HEK293 (cell line): Measurements from ENCODE around the gene AKAP6.

ENCODE experiments used
- ELK4 ChIP-seq: IDR thresholded peaks from 2 replicates; pipeline ENCODE4 v1.6.1; 2011; ENCODE audit warnings: mild to moderate bottlenecking, low read depth, low read length, borderline replicate concordance
- INSM2 ChIP-seq: fragments of 450-650 bp; formaldehyde crosslinking; IDR thresholded peaks from 2 replicates; pipeline ENCODE4 v1.5.1; 2016; ENCODE audit warnings: missing biosample characterization, missing genetic modification characterization
- TCF7L2 ChIP-seq: IDR thresholded peaks from 2 replicates; pipeline ENCODE4 v1.6.1; 2011; ENCODE audit warnings: low read depth, mild to moderate bottlenecking, inconsistent platforms, low read length, moderate library complexity, borderline replicate concordance
- YY2 ChIP-seq: fragments of 450-650 bp; formaldehyde crosslinking; IDR thresholded peaks from 2 replicates; pipeline ENCODE4 v1.5.1; 2016; ENCODE audit warnings: missing biosample characterization, missing genetic modification characterization
- ZBTB44 ChIP-seq: fragments of 450-650 bp; IDR thresholded peaks from 2 replicates; pipeline ENCODE4 v1.5.1; 2018; ENCODE audit warnings: missing biosample characterization, mild to moderate bottlenecking, missing genetic modification characterization
- ZBTB48 ChIP-seq: fragments of 450-650 bp; formaldehyde crosslinking; IDR thresholded peaks from 2 replicates; pipeline ENCODE4 v1.5.1; 2016; ENCODE audit warnings: missing biosample characterization, missing genetic modification characterization
- ZNF132 ChIP-seq: fragments of 450-650 bp; formaldehyde crosslinking; IDR thresholded peaks from 2 replicates; pipeline ENCODE4 v1.5.1; 2017; ENCODE audit warnings: missing biosample characterization, missing genetic modification characterization, borderline replicate concordance
- ZNF184 ChIP-seq: fragments of 450-650 bp; IDR thresholded peaks from 2 replicates; pipeline ENCODE4 v1.5.1; 2018; ENCODE audit warnings: missing biosample characterization, mild to moderate bottlenecking, missing genetic modification characterization
- ZNF19 ChIP-seq: fragments of 450-650 bp; formaldehyde crosslinking; IDR thresholded peaks from 2 replicates; pipeline ENCODE4; 2016; ENCODE audit warnings: missing biosample characterization, missing genetic modification characterization, low read depth
- ZNF274 ChIP-seq, 2 experiments: fragments of 200-500 bp in 1 of 2; fragments of 450-650 bp in 1 of 2; sonication (Bioruptor generic) in 1 of 2; formaldehyde crosslinking in 1 of 2; IDR thresholded peaks; 2 replicates each; pipeline versions ENCODE4 v1.5.1 to v1.6.1; 2014 to 2016; ENCODE audit warnings: borderline replicate concordance in 1 of 2, inconsistent platforms in 1 of 2, low read length in 1 of 2, missing biosample characterization in 1 of 2, missing genetic modification characterization in 1 of 2
- ZNF529 ChIP-seq: fragments of 450-650 bp; formaldehyde crosslinking; IDR thresholded peaks from 2 replicates; pipeline ENCODE4 v1.5.1; 2017; ENCODE audit warnings: missing genetic modification characterization, missing biosample characterization; ENCODE audit not compliant: insufficient replicate concordance
- ZNF580 ChIP-seq: fragments of 450-650 bp; formaldehyde crosslinking; IDR thresholded peaks from 2 replicates; pipeline ENCODE4 v1.5.1; 2016; ENCODE audit warnings: missing biosample characterization, missing genetic modification characterization
- ZNF610 ChIP-seq: fragments of 450-650 bp; formaldehyde crosslinking; IDR thresholded peaks from 2 replicates; pipeline ENCODE4 v1.5.1; 2016; ENCODE audit warnings: missing biosample characterization, missing genetic modification characterization, borderline replicate concordance
- ZNF639 ChIP-seq: fragments of 450-650 bp; formaldehyde crosslinking; IDR thresholded peaks from 2 replicates; pipeline ENCODE4 v1.5.1; 2016; ENCODE audit warnings: missing biosample characterization, missing genetic modification characterization
- ZNF791 ChIP-seq: fragments of 450-650 bp; formaldehyde crosslinking; IDR thresholded peaks from 2 replicates; pipeline ENCODE4 v1.5.1; 2016; ENCODE audit warnings: missing biosample characterization, missing genetic modification characterization
- TF ChIP-seq, protein P1 (sequence below): fragments of 450-650 bp; formaldehyde crosslinking; IDR thresholded peaks from 2 replicates; pipeline ENCODE4 v1.5.1; 2016; ENCODE audit warnings: missing biosample characterization, missing genetic modification characterization
- TF ChIP-seq, protein P2 (sequence below): fragments of 450-650 bp; formaldehyde crosslinking; IDR thresholded peaks from 2 replicates; pipeline ENCODE4 v1.5.1; 2016; ENCODE audit warnings: missing biosample characterization, missing genetic modification characterization, low read depth
- TF ChIP-seq, protein P3 (sequence below): fragments of 450-650 bp; formaldehyde crosslinking; IDR thresholded peaks from 2 replicates; pipeline ENCODE4 v1.5.1; 2016; ENCODE audit warnings: missing biosample characterization, missing genetic modification characterization, borderline replicate concordance
- TF ChIP-seq, protein P4 (sequence below): fragments of 450-650 bp; formaldehyde crosslinking; IDR thresholded peaks from 2 replicates; pipeline ENCODE4 v1.5.1; 2016; ENCODE audit warnings: missing biosample characterization, missing genetic modification characterization

Gene AKAP6

DNA sequence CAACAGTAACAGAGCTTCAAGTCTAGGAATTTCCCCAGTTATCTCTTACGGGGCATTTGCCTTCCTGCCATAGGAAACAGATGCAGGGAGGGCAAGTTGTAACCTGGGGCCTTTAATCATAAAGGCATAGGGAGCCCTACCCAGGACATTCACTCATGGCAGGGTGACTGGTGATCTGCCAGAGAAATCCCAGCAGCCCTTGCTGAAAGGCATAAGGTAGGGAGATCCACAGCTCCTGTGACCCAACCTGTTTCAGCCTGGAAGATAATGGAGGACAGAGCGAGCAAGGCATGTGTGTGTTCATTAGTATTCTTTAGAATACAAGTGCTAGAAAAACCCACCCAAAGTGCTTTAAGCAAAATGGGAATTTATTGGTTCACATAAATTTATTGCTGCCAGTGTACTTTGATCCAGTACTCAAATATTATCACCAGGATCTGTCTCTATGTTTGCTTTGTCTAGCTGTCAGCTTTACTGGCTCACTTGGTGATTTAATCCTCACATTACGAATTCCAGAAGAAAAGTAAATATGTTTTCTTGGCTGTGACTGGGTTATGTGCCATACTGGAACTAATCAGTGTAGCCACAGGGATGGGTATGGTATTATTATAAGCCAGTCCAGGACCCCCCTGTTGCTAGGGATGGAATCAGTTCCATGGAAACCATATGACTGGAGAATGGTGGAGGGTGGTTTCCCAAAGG lies 21.1 kb upstream of the AKAP6 start (continued):
- TF ChIP-seq, protein P1, sequence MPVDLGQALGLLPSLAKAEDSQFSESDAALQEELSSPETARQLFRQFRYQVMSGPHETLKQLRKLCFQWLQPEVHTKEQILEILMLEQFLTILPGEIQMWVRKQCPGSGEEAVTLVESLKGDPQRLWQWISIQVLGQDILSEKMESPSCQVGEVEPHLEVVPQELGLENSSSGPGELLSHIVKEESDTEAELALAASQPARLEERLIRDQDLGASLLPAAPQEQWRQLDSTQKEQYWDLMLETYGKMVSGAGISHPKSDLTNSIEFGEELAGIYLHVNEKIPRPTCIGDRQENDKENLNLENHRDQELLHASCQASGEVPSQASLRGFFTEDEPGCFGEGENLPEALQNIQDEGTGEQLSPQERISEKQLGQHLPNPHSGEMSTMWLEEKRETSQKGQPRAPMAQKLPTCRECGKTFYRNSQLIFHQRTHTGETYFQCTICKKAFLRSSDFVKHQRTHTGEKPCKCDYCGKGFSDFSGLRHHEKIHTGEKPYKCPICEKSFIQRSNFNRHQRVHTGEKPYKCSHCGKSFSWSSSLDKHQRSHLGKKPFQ (tag by site-specific recombination), result peak; percentile 24; the same call in 1 of the 2 replicates
- TF ChIP-seq ZNF19 (tag by site-specific recombination) (no peak), ZNF580 (peak; percentile 56; the same call in 1 of the 2 replicates), ZNF132 (tag by site-specific recombination) (no peak), ZNF791 (tag by site-specific recombination) (no peak), YY2 (tag by site-specific recombination) (no peak), ZNF610 (0 out of 2 replicates have a peak, but pooled peaks have one; percentile 28), ZNF639 (tag by site-specific recombination) (no peak), TCF7L2 (peak; percentile 87), ZNF184 (no peak), ZBTB48 (tag by site-specific recombination) (no peak), ZNF529 (no peak), ELK4 (no peak), ZBTB44 (tag by site-specific recombination) (no peak), INSM2 (tag by site-specific recombination) (peak; percentile 69; the same call in 1 of the 2 replicates), ZNF274 (IDR thresholded peaks at IDR 0.05; ENCODE audit: low read length) (no peak), ZNF274 (tag by site-specific recombination; IDR thresholded peaks at IDR 0.05; ENCODE audit: borderline replicate concordance) (no peak)
- TF ChIP-seq, protein P2, sequence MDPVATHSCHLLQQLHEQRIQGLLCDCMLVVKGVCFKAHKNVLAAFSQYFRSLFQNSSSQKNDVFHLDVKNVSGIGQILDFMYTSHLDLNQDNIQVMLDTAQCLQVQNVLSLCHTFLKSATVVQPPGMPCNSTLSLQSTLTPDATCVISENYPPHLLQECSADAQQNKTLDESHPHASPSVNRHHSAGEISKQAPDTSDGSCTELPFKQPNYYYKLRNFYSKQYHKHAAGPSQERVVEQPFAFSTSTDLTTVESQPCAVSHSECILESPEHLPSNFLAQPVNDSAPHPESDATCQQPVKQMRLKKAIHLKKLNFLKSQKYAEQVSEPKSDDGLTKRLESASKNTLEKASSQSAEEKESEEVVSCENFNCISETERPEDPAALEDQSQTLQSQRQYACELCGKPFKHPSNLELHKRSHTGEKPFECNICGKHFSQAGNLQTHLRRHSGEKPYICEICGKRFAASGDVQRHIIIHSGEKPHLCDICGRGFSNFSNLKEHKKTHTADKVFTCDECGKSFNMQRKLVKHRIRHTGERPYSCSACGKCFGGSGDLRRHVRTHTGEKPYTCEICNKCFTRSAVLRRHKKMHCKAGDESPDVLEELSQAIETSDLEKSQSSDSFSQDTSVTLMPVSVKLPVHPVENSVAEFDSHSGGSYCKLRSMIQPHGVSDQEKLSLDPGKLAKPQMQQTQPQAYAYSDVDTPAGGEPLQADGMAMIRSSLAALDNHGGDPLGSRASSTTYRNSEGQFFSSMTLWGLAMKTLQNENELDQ (tag by site-specific recombination), result no peak
- TF ChIP-seq, protein P3, sequence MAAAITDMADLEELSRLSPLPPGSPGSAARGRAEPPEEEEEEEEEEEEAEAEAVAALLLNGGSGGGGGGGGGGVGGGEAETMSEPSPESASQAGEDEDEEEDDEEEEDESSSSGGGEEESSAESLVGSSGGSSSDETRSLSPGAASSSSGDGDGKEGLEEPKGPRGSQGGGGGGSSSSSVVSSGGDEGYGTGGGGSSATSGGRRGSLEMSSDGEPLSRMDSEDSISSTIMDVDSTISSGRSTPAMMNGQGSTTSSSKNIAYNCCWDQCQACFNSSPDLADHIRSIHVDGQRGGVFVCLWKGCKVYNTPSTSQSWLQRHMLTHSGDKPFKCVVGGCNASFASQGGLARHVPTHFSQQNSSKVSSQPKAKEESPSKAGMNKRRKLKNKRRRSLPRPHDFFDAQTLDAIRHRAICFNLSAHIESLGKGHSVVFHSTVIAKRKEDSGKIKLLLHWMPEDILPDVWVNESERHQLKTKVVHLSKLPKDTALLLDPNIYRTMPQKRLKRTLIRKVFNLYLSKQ (tag by site-specific recombination), result no peak
- TF ChIP-seq, protein P4, sequence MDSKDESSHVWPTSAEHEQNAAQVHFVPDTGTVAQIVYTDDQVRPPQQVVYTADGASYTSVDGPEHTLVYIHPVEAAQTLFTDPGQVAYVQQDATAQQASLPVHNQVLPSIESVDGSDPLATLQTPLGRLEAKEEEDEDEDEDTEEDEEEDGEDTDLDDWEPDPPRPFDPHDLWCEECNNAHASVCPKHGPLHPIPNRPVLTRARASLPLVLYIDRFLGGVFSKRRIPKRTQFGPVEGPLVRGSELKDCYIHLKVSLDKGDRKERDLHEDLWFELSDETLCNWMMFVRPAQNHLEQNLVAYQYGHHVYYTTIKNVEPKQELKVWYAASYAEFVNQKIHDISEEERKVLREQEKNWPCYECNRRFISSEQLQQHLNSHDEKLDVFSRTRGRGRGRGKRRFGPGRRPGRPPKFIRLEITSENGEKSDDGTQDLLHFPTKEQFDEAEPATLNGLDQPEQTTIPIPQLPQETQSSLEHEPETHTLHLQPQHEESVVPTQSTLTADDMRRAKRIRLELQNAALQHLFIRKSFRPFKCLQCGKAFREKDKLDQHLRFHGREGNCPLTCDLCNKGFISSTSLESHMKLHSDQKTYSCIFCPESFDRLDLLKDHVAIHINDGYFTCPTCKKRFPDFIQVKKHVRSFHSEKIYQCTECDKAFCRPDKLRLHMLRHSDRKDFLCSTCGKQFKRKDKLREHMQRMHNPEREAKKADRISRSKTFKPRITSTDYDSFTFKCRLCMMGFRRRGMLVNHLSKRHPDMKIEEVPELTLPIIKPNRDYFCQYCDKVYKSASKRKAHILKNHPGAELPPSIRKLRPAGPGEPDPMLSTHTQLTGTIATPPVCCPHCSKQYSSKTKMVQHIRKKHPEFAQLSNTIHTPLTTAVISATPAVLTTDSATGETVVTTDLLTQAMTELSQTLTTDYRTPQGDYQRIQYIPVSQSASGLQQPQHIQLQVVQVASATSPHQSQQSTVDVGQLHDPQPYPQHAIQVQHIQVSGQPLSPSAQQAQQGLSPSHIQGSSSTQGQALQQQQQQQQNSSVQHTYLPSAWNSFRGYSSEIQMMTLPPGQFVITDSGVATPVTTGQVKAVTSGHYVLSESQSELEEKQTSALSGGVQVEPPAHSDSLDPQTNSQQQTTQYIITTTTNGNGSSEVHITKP (tag by site-specific recombination), result peak; percentile 44; the same call in 1 of the 2 replicates
